Nucleus accumbens (tissue), 56 donors: ENCODE measurements around the gene ELN.
"Not testable (repeated sequence)": the region's sequence is repeated elsewhere in the genome, so short reads cannot be mapped to it uniquely, and the experiment has no call there.

Experiments used
- DNase-seq, 56 donors: peaks; one replicate each; lab custom pipeline; 2025; lab: John Stamatoyannopoulos, UW

Gene ELN

GRCh38 chr7:74040101-74040790 lies 12.3 kb downstream of the ELN start:
- DNase-seq = no peak

- no peak for DNase-seq
These were observed 13.0 kb downstream of the ELN start for GRCh38 chr7:74040791-74041520.

- peak in 23 of 56 donors; percentile 8 to 74 (median 27) for DNase-seq
These were observed 15.0 kb downstream of the ELN start for GRCh38 chr7:74042746-74043522.

- no peak for DNase-seq
These were observed 15.6 kb downstream of the ELN start for GRCh38 chr7:74043523-74043951.

GRCh38 chr7:74044366-74045350 lies 16.7 kb downstream of the ELN start:
- DNase-seq = peak in 35 of 56 donors; percentile 4 to 85 (median 56)

GRCh38 chr7:74046581-74046980 lies 18.6 kb downstream of the ELN start:
- not testable (repeated sequence) for DNase-seq

GRCh38 chr7:74047804-74048380 lies 19.9 kb downstream of the ELN start:
- DNase-seq = no peak

- DNase-seq = no peak
These were observed 21.1 kb downstream of the ELN start for GRCh38 chr7:74048999-74049599.

- DNase-seq = no peak
These were observed 22.2 kb downstream of the ELN start for GRCh38 chr7:74049997-74050798.

- no peak for DNase-seq
These were observed 23.2 kb downstream of the ELN start for GRCh38 chr7:74051193-74051592.

GRCh38 chr7:74051629-74052410 lies 23.8 kb downstream of the ELN start:
- no peak for DNase-seq

GRCh38 chr7:74052628-74053027 lies 24.7 kb downstream of the ELN start:
- DNase-seq = no peak

- no peak for DNase-seq
These were observed 25.7 kb downstream of the ELN start for GRCh38 chr7:74053589-74054186.

- no peak for DNase-seq
These were observed 28.3 kb downstream of the ELN start for GRCh38 chr7:74056096-74056915.

GRCh38 chr7:74057216-74057925 lies 29.4 kb downstream of the ELN start:
- no peak for DNase-seq

- DNase-seq = no peak
These were observed 30.0 kb downstream of the ELN start for GRCh38 chr7:74057987-74058386.
